Measurements from ENCODE around the gene STX10. TPM values are rescaled to one million over a fixed set of nuclear protein-coding genes. Genes with fewer than 3 reads are reported as not detected.
A peak's percentile ranks its signal among the peaks of the same experiment; 100 is the strongest.

STX10 gene
- total RNA-seq, 1 experiment from 2014 or later, result 63.3 TPM

DNA sequence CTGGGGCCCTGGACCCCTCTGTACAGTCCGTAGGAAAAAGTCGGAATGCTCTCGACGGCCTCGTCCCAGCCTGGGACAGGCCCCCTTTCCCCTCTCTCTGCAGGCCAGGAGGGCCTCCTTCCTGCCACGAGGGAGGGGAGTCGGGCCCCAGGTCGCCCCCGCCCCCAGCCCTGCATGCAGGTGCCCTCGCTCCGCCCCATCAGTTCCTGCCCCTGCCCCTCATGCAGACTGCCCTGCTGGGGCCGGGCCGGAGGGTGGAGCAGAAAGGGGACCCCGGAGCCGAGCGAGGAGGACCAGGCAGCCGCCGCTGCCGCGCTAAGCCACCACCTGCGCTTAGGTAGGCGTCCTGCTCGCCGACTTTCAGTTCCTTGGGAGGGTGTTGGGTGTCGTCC, 54.8 kb downstream of the STX10 start:
- DNase-seq (ENCODE audit: low spot score), result no peak
- H3K9me3 ChIP-seq (ENCODE audit: low read depth, low read length, poor library complexity, severe bottlenecking), result no peaks in the 10 kb centered on the region
- H3K36me3 ChIP-seq (ENCODE audit: insufficient read depth, low read length, poor library complexity, severe bottlenecking), result no peaks in the 10 kb centered on the region
- BruUV-seq (replicated peaks), result no TSS peak
- no peak overlapping the region for H3K27ac ChIP-seq (ENCODE audit: low read depth, low read length, poor library complexity, severe bottlenecking)
- POLR2A ChIA-PET (ENCODE audit: low non-redundant PET), result no interaction called here
- H3K4me3 ChIP-seq (ENCODE audit: low read depth, low read length, poor library complexity, severe bottlenecking), result no peak overlapping the region
- CTCF ChIA-PET, result interaction anchor here (0.6 to 2.4 kb wide), 2 partner anchors 118 to 170 kb away, joined by 6 to 39 read pairs; no protein-coding TSS in a partner anchor
- TF ChIP-seq EZH2 (IDR thresholded peaks at IDR 0.05; ENCODE audit: borderline replicate concordance, low read depth, low read length, poor library complexity, severe bottlenecking), result no peak
- no peaks in the 10 kb centered on the region for H3K27me3 ChIP-seq (replicated peaks; ENCODE audit: insufficient read depth, low read depth, low read length, poor library complexity)
- H3K4me1 ChIP-seq (ENCODE audit: insufficient read depth, low read length, poor library complexity, severe bottlenecking), result peaks cover 39% of the 10 kb centered on the region
- intact Hi-C loops (cut with micrococcal nuclease; ENCODE audit: unreplicated experiment), result no loop called here

GRCh38 chr19:13094771-13095392, 55.3 kb downstream of the STX10 start:
- no peaks in the 10 kb centered on the region for H3K36me3 ChIP-seq (ENCODE audit: insufficient read depth, low read length, poor library complexity, severe bottlenecking)
- POLR2A ChIA-PET (ENCODE audit: low non-redundant PET), result no interaction called here
- no TSS peak for BruUV-seq (replicated peaks)
- H3K9me3 ChIP-seq (ENCODE audit: low read depth, low read length, poor library complexity, severe bottlenecking), result no peaks in the 10 kb centered on the region
- H3K27ac ChIP-seq (ENCODE audit: low read depth, low read length, poor library complexity, severe bottlenecking), result no peak overlapping the region
- H3K4me1 ChIP-seq (ENCODE audit: insufficient read depth, low read length, poor library complexity, severe bottlenecking), result peaks cover 44% of the 10 kb centered on the region
- TF ChIP-seq CTCF (conservative IDR thresholded peaks at IDR 0.05; ENCODE audit: low read depth, low read length) (no peak), EZH2 (IDR thresholded peaks at IDR 0.05; ENCODE audit: borderline replicate concordance, low read depth, low read length, poor library complexity, severe bottlenecking) (no peak)
- peak; percentile 46 for DNase-seq (ENCODE audit: low spot score)
- CTCF ChIA-PET, result interaction anchor here (1.3 to 2.4 kb wide), 2 partner anchors 10 to 117 kb away, joined by 4 to 39 read pairs; no protein-coding TSS in a partner anchor
- H3K4me3 ChIP-seq (ENCODE audit: low read depth, low read length, poor library complexity, severe bottlenecking), result no peak overlapping the region
- no peaks in the 10 kb centered on the region for H3K27me3 ChIP-seq (replicated peaks; ENCODE audit: insufficient read depth, low read depth, low read length, poor library complexity)
- intact Hi-C loops (cut with micrococcal nuclease; ENCODE audit: unreplicated experiment), result loop anchor here (5.0 kb wide), 1 partner anchor 63 kb away; no protein-coding TSS in a partner anchor

GRCh38 chr19:13094106-13094504, 56.1 kb downstream of the STX10 start:
- Histone ChIP-seq H3K4me1 (ENCODE audit: insufficient read depth, low read length, poor library complexity, severe bottlenecking) (peaks cover 44% of the 10 kb centered on the region), H3K4me3 (ENCODE audit: low read depth, low read length, poor library complexity, severe bottlenecking) (no peak overlapping the region), H3K27me3 (replicated peaks; ENCODE audit: insufficient read depth, low read depth, low read length, poor library complexity) (no peaks in the 10 kb centered on the region), H3K36me3 (ENCODE audit: insufficient read depth, low read length, poor library complexity, severe bottlenecking) (no peaks in the 10 kb centered on the region), H3K27ac (ENCODE audit: low read depth, low read length, poor library complexity, severe bottlenecking) (no peak overlapping the region), H3K9me3 (ENCODE audit: low read depth, low read length, poor library complexity, severe bottlenecking) (no peaks in the 10 kb centered on the region)
- POLR2A ChIA-PET (ENCODE audit: low non-redundant PET), result no interaction called here
- DNase-seq (ENCODE audit: low spot score), result no peak
- intact Hi-C loops (cut with micrococcal nuclease; ENCODE audit: unreplicated experiment), result loop anchor here (5.0 kb wide), 1 partner anchor 62 kb away; no protein-coding TSS in a partner anchor
- CTCF ChIA-PET, result interaction anchor here (0.6 to 2.4 kb wide), 12 partner anchors 10 to 129 kb away, joined by 3 to 39 read pairs (median 4); no protein-coding TSS in a partner anchor
- TF ChIP-seq EZH2 (IDR thresholded peaks at IDR 0.05; ENCODE audit: borderline replicate concordance, low read depth, low read length, poor library complexity, severe bottlenecking), result no peak
- no peak for TF ChIP-seq CTCF (conservative IDR thresholded peaks at IDR 0.05; ENCODE audit: low read depth, low read length)
- no TSS peak for BruUV-seq (replicated peaks)

Other genes starting within 250 kb of the STX10 start
- 0.71 and 1.8 TPM in 2 replicates for gene SYCE2, start 231.1 kb downstream of the STX10 start, total RNA-seq (2021)
- 150 and 162 TPM in 2 replicates for gene FARSA, start 216.7 kb downstream of the STX10 start, total RNA-seq (2021)
- 994 and 1,019 TPM in 2 replicates for gene CALR, start 211.8 kb downstream of the STX10 start, total RNA-seq (2021)
- 183 and 186 TPM in 2 replicates for gene RAD23A, start 204.5 kb downstream of the STX10 start, total RNA-seq (2021)
- 61.1 and 67.5 TPM in 2 replicates for gene GADD45GIP1, start 193.2 kb downstream of the STX10 start, total RNA-seq (2021)
- gene DAND5, start 180.8 kb downstream of the STX10 start, total RNA-seq (2021), result 0.17 TPM in 2 replicates
- gene NFIX, start 154.9 kb downstream of the STX10 start, total RNA-seq (2021), result 69.7 and 77.9 TPM in 2 replicates
- not detected in 2 replicates for gene LYL1, start 47.5 kb downstream of the STX10 start, total RNA-seq (2021)
- gene TRMT1, start 33.6 kb downstream of the STX10 start, total RNA-seq (2021), result 85.7 and 109 TPM in 2 replicates
- gene NACC1, start 32.1 kb downstream of the STX10 start, total RNA-seq (2021), result 119 and 126 TPM in 2 replicates
- 148 and 164 TPM in 2 replicates for gene IER2, start within 50 bp of the STX10 start, total RNA-seq (2021)

Data from A673 (cell line).